Mucosa of stomach (tissue), 1 donor: ENCODE data around the gene CXCL8.

Experiments used
- H3K27me3 ChIP-seq: one replicate; pipeline ENCODE4 v1.7.0; 2013; ENCODE audit warnings: mild to moderate bottlenecking, low read length; ENCODE audit not compliant: control insufficient read depth, insufficient read depth
- H3K36me3 ChIP-seq: one replicate; pipeline ENCODE4 v1.7.0; 2013; ENCODE audit warnings: low read length; ENCODE audit not compliant: control insufficient read depth, insufficient read depth
- H3K4me1 ChIP-seq: one replicate; pipeline ENCODE4 v1.7.0; 2013; ENCODE audit warnings: mild to moderate bottlenecking, low read length; ENCODE audit not compliant: control insufficient read depth, insufficient read depth
- H3K4me3 ChIP-seq: one replicate; pipeline ENCODE4 v1.7.0; 2013; ENCODE audit warnings: low read length
- H3K9ac ChIP-seq: one replicate; pipeline ENCODE4 v1.7.0; 2013; ENCODE audit warnings: mild to moderate bottlenecking, low read length, moderate library complexity
- H3K9me3 ChIP-seq: one replicate; pipeline ENCODE4 v1.7.0; 2013; ENCODE audit warnings: mild to moderate bottlenecking, low read length, moderate library complexity; ENCODE audit not compliant: control insufficient read depth
- donor health status: Pancreatic carcinoma.

Gene CXCL8

GRCh38 chr4:73735231-73735630, 5.1 kb upstream of the CXCL8 start:
- Histone ChIP-seq H3K9ac (no peak overlapping the region), H3K4me3 (no peak overlapping the region), H3K4me1 (no peaks in the 10 kb centered on the region), H3K9me3 (no peaks in the 10 kb centered on the region), H3K27me3 (no peaks in the 10 kb centered on the region), H3K36me3 (no peaks in the 10 kb centered on the region)

GRCh38 chr4:73741031-73741749, 821 bp downstream of the CXCL8 start:
- no peak overlapping the region for H3K9ac ChIP-seq
- H3K36me3 ChIP-seq: no peaks in the 10 kb centered on the region
- no peak overlapping the region for H3K4me3 ChIP-seq
- no peaks in the 10 kb centered on the region for H3K4me1 ChIP-seq
- no peaks in the 10 kb centered on the region for H3K9me3 ChIP-seq
- H3K27me3 ChIP-seq: no peaks in the 10 kb centered on the region

GRCh38 chr4:73741750-73742489, 1.6 kb downstream of the CXCL8 start:
- no peaks in the 10 kb centered on the region for H3K36me3 ChIP-seq
- H3K9ac ChIP-seq: no peak overlapping the region
- no peaks in the 10 kb centered on the region for H3K9me3 ChIP-seq
- no peak overlapping the region for H3K4me3 ChIP-seq
- H3K4me1 ChIP-seq: no peaks in the 10 kb centered on the region
- no peaks in the 10 kb centered on the region for H3K27me3 ChIP-seq

- Histone ChIP-seq H3K9me3 (no peaks in the 10 kb centered on the region), H3K27me3 (no peaks in the 10 kb centered on the region), H3K9ac (no peak overlapping the region), H3K4me1 (no peaks in the 10 kb centered on the region), H3K4me3 (no peak overlapping the region), H3K36me3 (no peaks in the 10 kb centered on the region)
Measured at GRCh38 chr4:73742490-73743160, 2.3 kb downstream of the CXCL8 start.

- Histone ChIP-seq H3K9me3 (no peaks in the 10 kb centered on the region), H3K36me3 (no peaks in the 10 kb centered on the region), H3K9ac (no peak overlapping the region), H3K27me3 (no peaks in the 10 kb centered on the region), H3K4me1 (no peaks in the 10 kb centered on the region), H3K4me3 (no peak overlapping the region)
Measured at GRCh38 chr4:73743281-73743680, 2.9 kb downstream of the CXCL8 start.

- H3K9ac ChIP-seq: no peak overlapping the region
- H3K4me3 ChIP-seq: no peak overlapping the region
- no peaks in the 10 kb centered on the region for H3K9me3 ChIP-seq
- H3K27me3 ChIP-seq: no peaks in the 10 kb centered on the region
- no peaks in the 10 kb centered on the region for H3K36me3 ChIP-seq
- H3K4me1 ChIP-seq: no peaks in the 10 kb centered on the region
Measured at GRCh38 chr4:73743795-73744194, 3.4 kb downstream of the CXCL8 start.

GRCh38 chr4:73744203-73744602, 3.8 kb downstream of the CXCL8 start:
- H3K4me3 ChIP-seq: no peak overlapping the region
- H3K9ac ChIP-seq: no peak overlapping the region
- no peaks in the 10 kb centered on the region for H3K9me3 ChIP-seq
- no peaks in the 10 kb centered on the region for H3K36me3 ChIP-seq
- no peaks in the 10 kb centered on the region for H3K27me3 ChIP-seq
- H3K4me1 ChIP-seq: no peaks in the 10 kb centered on the region

GRCh38 chr4:73750730-73751129, 10.4 kb downstream of the CXCL8 start:
- Histone ChIP-seq H3K27me3 (no peaks in the 10 kb centered on the region), H3K4me1 (no peaks in the 10 kb centered on the region), H3K9me3 (no peaks in the 10 kb centered on the region), H3K9ac (no peak overlapping the region), H3K36me3 (no peaks in the 10 kb centered on the region), H3K4me3 (no peak overlapping the region)

- no peak overlapping the region for H3K4me3 ChIP-seq
- no peak overlapping the region for H3K9ac ChIP-seq
- H3K9me3 ChIP-seq: no peaks in the 10 kb centered on the region
- H3K36me3 ChIP-seq: no peaks in the 10 kb centered on the region
- H3K4me1 ChIP-seq: no peaks in the 10 kb centered on the region
- no peaks in the 10 kb centered on the region for H3K27me3 ChIP-seq
Measured at GRCh38 chr4:73751166-73751565, 10.8 kb downstream of the CXCL8 start.

- H3K4me1 ChIP-seq: no peaks in the 10 kb centered on the region
- H3K36me3 ChIP-seq: no peaks in the 10 kb centered on the region
- no peaks in the 10 kb centered on the region for H3K9me3 ChIP-seq
- no peak overlapping the region for H3K4me3 ChIP-seq
- H3K27me3 ChIP-seq: no peaks in the 10 kb centered on the region
- H3K9ac ChIP-seq: no peak overlapping the region
Measured at GRCh38 chr4:73751830-73752229, 11.5 kb downstream of the CXCL8 start.

GRCh38 chr4:73752424-73752823, 12.1 kb downstream of the CXCL8 start:
- Histone ChIP-seq H3K27me3 (no peaks in the 10 kb centered on the region), H3K4me3 (no peak overlapping the region), H3K4me1 (no peaks in the 10 kb centered on the region), H3K9ac (no peak overlapping the region), H3K36me3 (no peaks in the 10 kb centered on the region), H3K9me3 (no peaks in the 10 kb centered on the region)

- no peaks in the 10 kb centered on the region for H3K27me3 ChIP-seq
- no peaks in the 10 kb centered on the region for H3K9me3 ChIP-seq
- no peaks in the 10 kb centered on the region for H3K4me1 ChIP-seq
Measured at GRCh38 chr4:73753215-73753614, 12.8 kb downstream of the CXCL8 start.

More at GRCh38 chr4:73753215-73753614, 12.8 kb downstream of the CXCL8 start:
- no peaks in the 10 kb centered on the region for H3K36me3 ChIP-seq
- H3K9ac ChIP-seq: no peak overlapping the region
- no peak overlapping the region for H3K4me3 ChIP-seq
